A673 (cell line): ENCODE results near the gene TM6SF1.

Experiments used
- CTCF ChIP-seq: fragments of 300-800, 200-600 bp; sonication (generic); conservative IDR thresholded peaks from 2 replicates; pipeline ENCODE4 v1.5.1; 2017; ENCODE audit warnings: low read depth, mild to moderate bottlenecking, antibody characterized with exemption, low read length, moderate library complexity, mixed read lengths
- EZH2 ChIP-seq: fragments of 200-600 bp; sonication (generic); IDR thresholded peaks from 2 replicates; pipeline ENCODE4 v1.6.1; 2017; ENCODE audit warnings: borderline replicate concordance, low read depth, mild to moderate bottlenecking, mixed read lengths, antibody characterized with exemption, low read length; ENCODE audit not compliant: poor library complexity, severe bottlenecking

DNA sequence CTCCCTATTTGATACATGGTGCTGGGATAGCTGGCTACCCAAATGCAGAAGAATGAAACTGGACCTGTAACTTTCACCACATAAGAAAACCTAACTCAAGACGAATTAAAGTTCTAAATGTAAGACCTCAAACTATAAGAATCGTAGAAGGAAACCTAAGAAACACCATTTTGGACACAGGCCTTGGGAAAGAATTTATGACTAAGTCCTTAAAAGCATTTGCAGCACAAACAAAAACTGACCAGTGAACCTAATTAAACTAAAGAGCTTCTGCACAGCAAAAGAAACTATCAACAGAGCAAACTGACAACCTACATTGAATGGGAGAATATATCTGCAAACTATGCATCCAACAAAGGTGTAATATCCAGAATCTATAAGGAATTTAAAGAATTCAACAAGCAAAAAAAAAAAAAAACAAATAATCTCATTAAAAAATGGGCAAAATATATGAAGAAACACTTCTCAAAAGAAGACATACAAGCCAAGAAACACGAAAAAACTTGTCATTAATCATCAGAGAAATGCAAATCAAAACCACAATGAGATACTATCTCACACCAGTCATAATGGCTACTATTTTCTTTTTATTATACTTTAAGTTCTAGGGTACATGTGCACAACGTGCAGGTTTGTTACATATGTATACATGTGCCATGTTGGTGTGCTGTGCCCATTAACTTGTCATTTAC, 63.2 kb downstream of the TM6SF1 start:
- TF ChIP-seq CTCF: no peak
- no peak for TF ChIP-seq EZH2
